GM12878 (cell line): ENCODE results near the gene CDKN2AIPNL. TPM values are rescaled to one million over a fixed set of nuclear protein-coding genes. Genes with fewer than 3 reads are reported as not detected.

Experiments used
- BCL11A ChIP-seq: IDR thresholded peaks from 2 replicates; pipeline ENCODE4 v1.6.1; 2011; ENCODE audit warnings: low read depth, low read length
- BMI1 ChIP-seq: fragments of 450-650 bp; IDR thresholded peaks from 2 replicates; pipeline ENCODE4 v1.6.1; 2016; ENCODE audit warnings: mild to moderate bottlenecking, moderate library complexity, borderline replicate concordance
- EP300 ChIP-seq, 2 experiments: fragments of 150-350 bp in 1 of 2; IDR thresholded peaks; 2 replicates each; pipeline ENCODE4 v1.6.1; 2011 to 2012; ENCODE audit warnings: low read depth in 2 of 2, low read length in 2 of 2, borderline replicate concordance in 1 of 2, improper control_type of control experiment in 1 of 2, inconsistent platforms in 1 of 2; ENCODE audit not compliant: control insufficient read depth in 1 of 2
- EZH2 ChIP-seq: IDR thresholded peaks from 2 replicates; pipeline ENCODE4 v1.6.1; 2012; ENCODE audit warnings: low read depth, mild to moderate bottlenecking, control low read depth, inconsistent platforms, low read length, borderline replicate concordance; ENCODE audit not compliant: control insufficient read depth
- GABPA ChIP-seq: IDR thresholded peaks from 2 replicates; pipeline ENCODE4 v1.6.1; 2014; ENCODE audit warnings: antibody characterized with exemption, low read depth, mild to moderate bottlenecking, inconsistent platforms
- GATAD2B ChIP-seq: fragments of 450-650 bp; conservative IDR thresholded peaks from 2 replicates; pipeline ENCODE4 v1.6.1; 2017; ENCODE audit warnings: low read depth, mild to moderate bottlenecking, moderate library complexity
- HCFC1 ChIP-seq: fragments of 150-350 bp; IDR thresholded peaks from 2 replicates; pipeline ENCODE4 v1.6.1; 2014; ENCODE audit warnings: low read length
- IKZF1 ChIP-seq: fragments of 450-650 bp; conservative IDR thresholded peaks from 2 replicates; pipeline ENCODE4 v1.6.1; 2017; ENCODE audit warnings: antibody characterized with exemption, mild to moderate bottlenecking
- IKZF2 ChIP-seq, 2 experiments: fragments of 450-650 bp; IDR thresholded peaks; 2 replicates each; pipeline ENCODE4 v1.6.1; 2017; ENCODE audit warnings: mild to moderate bottlenecking in 2 of 2, moderate library complexity in 2 of 2
- MTA3 ChIP-seq: IDR thresholded peaks from 2 replicates; pipeline ENCODE4 v1.6.1; 2012; ENCODE audit warnings: low read length, inconsistent platforms, borderline replicate concordance
- NR2C1 ChIP-seq: fragments of 450-650 bp; IDR thresholded peaks from 2 replicates; pipeline ENCODE4 v1.6.1; 2017; ENCODE audit warnings: antibody characterized with exemption, mild to moderate bottlenecking, moderate library complexity
- NRF1 ChIP-seq: conservative IDR thresholded peaks from 2 replicates; pipeline ENCODE4 v1.6.1; 2011; ENCODE audit warnings: mild to moderate bottlenecking, low read depth, low read length, improper control_type of control experiment
- PBX3 ChIP-seq: IDR thresholded peaks from 2 replicates; pipeline ENCODE4 v1.6.1; 2011; ENCODE audit warnings: mild to moderate bottlenecking, low read depth, low read length, moderate library complexity; ENCODE audit not compliant: insufficient replicate concordance
- POLR2AphosphoS2 ChIP-seq: IDR thresholded peaks from 2 replicates; pipeline ENCODE4 v1.6.1; 2011; ENCODE audit warnings: low read depth, mild to moderate bottlenecking, low read length, improper control_type of control experiment, moderate library complexity
- RBBP5 ChIP-seq: fragments of 200-600 bp; sonication (generic); conservative IDR thresholded peaks from 2 replicates; pipeline ENCODE4 v1.6.1; 2016
- RUNX3 ChIP-seq: IDR thresholded peaks from 2 replicates; pipeline ENCODE4 v1.6.1; 2012; ENCODE audit warnings: low read length, inconsistent platforms
- SIN3A ChIP-seq: IDR thresholded peaks from 2 replicates; pipeline ENCODE4 v1.6.1; 2012; ENCODE audit warnings: low read depth, low read length, improper control_type of control experiment
- ZNF274 ChIP-seq: IDR thresholded peaks from one replicate; pipeline ENCODE4 v1.8.0; 2011; ENCODE audit not compliant: insufficient read length, insufficient read depth
- polyA plus RNA-seq, 11 experiments: library from polyadenylated mRNA; depleted of rRNA in 4 of 11; unstranded in 6 of 11; stranded (reverse) in 5 of 11; fragments of >200 nt; fragmentation: Nextera tagmentation in 4 of 11; fragmentation: Illumina TruSeq in 1 of 11; extraction: Ambion mirVana in 4 of 11; extraction: Trizol in 1 of 11; gene quantifications; 1 replicate in 1 of 11; 2 replicates in 10 of 11; pipeline versions ENCODE4 v1.2.1 to v1.2.3, GENCODE V29; 2011 to 2016; ENCODE audit warnings: inconsistent platforms in 2 of 11, missing spikeins in 2 of 11, low read depth in 1 of 11
- total RNA-seq, 4 experiments: library from RNA; depleted of rRNA in 3 of 4; stranded (reverse); fragments of >200 nt in 3 of 4; fragmentation: Illumina TruSeq in 1 of 4; extraction: Trizol in 1 of 4; gene quantifications; 2 replicates each; pipeline versions ENCODE4 v1.2.1 to v1.2.3, GENCODE V29; 2013 to 2021
- TF ChIP-seq, protein P1 (sequence below): IDR thresholded peaks from 2 replicates; pipeline ENCODE4 v1.6.1; 2012; ENCODE audit warnings: mild to moderate bottlenecking, low read depth, low read length
- TF ChIP-seq, protein P2 (sequence below): IDR thresholded peaks from 2 replicates; pipeline ENCODE4 v1.6.1; 2011; ENCODE audit warnings: borderline replicate concordance, low read depth, mild to moderate bottlenecking, moderate library complexity, low read length; ENCODE audit not compliant: insufficient read depth, poor library complexity, severe bottlenecking
- TF ChIP-seq, protein P3 (sequence below), 3 experiments: IDR thresholded peaks in 2 of 3; conservative IDR thresholded peaks in 1 of 3; 2 replicates each; pipeline ENCODE4 v1.5.1; 2011; ENCODE audit warnings: low read depth in 3 of 3, low read length in 3 of 3, mild to moderate bottlenecking in 3 of 3, control low read depth in 2 of 3, moderate library complexity in 2 of 3, inconsistent platforms in 1 of 3, mixed read lengths in 1 of 3; ENCODE audit not compliant: control insufficient read depth in 2 of 3, insufficient read depth in 1 of 3; ENCODE audit errors: extremely low read depth in 1 of 3

CDKN2AIPNL gene
- total and polyA plus RNA-seq, 10 of the 15 experiments (the other 5 are each of a cell fraction or from before 2014, with no cell fraction given): 23.5 to 72.0 (median 36.6) TPM

- TF ChIP-seq HCFC1: no peak
- no peak; the same call in 1 of the 2 replicates for TF ChIP-seq GATAD2B
- peak; percentile 67 for TF ChIP-seq BMI1
- TF ChIP-seq GABPA: no peak
- no peak for TF ChIP-seq POLR2AphosphoS2
- no peak for TF ChIP-seq EZH2
- TF ChIP-seq, protein P1, sequence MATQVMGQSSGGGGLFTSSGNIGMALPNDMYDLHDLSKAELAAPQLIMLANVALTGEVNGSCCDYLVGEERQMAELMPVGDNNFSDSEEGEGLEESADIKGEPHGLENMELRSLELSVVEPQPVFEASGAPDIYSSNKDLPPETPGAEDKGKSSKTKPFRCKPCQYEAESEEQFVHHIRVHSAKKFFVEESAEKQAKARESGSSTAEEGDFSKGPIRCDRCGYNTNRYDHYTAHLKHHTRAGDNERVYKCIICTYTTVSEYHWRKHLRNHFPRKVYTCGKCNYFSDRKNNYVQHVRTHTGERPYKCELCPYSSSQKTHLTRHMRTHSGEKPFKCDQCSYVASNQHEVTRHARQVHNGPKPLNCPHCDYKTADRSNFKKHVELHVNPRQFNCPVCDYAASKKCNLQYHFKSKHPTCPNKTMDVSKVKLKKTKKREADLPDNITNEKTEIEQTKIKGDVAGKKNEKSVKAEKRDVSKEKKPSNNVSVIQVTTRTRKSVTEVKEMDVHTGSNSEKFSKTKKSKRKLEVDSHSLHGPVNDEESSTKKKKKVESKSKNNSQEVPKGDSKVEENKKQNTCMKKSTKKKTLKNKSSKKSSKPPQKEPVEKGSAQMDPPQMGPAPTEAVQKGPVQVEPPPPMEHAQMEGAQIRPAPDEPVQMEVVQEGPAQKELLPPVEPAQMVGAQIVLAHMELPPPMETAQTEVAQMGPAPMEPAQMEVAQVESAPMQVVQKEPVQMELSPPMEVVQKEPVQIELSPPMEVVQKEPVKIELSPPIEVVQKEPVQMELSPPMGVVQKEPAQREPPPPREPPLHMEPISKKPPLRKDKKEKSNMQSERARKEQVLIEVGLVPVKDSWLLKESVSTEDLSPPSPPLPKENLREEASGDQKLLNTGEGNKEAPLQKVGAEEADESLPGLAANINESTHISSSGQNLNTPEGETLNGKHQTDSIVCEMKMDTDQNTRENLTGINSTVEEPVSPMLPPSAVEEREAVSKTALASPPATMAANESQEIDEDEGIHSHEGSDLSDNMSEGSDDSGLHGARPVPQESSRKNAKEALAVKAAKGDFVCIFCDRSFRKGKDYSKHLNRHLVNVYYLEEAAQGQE: no peak
- TF ChIP-seq IKZF1: peak; percentile 50
- no peak for TF ChIP-seq ZNF274
- TF ChIP-seq, protein P2, sequence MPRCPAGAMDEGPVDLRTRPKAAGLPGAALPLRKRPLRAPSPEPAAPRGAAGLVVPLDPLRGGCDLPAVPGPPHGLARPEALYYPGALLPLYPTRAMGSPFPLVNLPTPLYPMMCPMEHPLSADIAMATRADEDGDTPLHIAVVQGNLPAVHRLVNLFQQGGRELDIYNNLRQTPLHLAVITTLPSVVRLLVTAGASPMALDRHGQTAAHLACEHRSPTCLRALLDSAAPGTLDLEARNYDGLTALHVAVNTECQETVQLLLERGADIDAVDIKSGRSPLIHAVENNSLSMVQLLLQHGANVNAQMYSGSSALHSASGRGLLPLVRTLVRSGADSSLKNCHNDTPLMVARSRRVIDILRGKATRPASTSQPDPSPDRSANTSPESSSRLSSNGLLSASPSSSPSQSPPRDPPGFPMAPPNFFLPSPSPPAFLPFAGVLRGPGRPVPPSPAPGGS: no peak
- TF ChIP-seq MTA3: no peak
- TF ChIP-seq IKZF2 (IDR thresholded peaks at IDR 0.05): peak; percentile 39 to 44; a peak in 2 of 4 replicates
- TF ChIP-seq RBBP5: no peak
- TF ChIP-seq BCL11A: no peak; the same call in 1 of the 2 replicates
- no peak for TF ChIP-seq PBX3
- no peak for TF ChIP-seq NR2C1
- TF ChIP-seq, protein P3, sequence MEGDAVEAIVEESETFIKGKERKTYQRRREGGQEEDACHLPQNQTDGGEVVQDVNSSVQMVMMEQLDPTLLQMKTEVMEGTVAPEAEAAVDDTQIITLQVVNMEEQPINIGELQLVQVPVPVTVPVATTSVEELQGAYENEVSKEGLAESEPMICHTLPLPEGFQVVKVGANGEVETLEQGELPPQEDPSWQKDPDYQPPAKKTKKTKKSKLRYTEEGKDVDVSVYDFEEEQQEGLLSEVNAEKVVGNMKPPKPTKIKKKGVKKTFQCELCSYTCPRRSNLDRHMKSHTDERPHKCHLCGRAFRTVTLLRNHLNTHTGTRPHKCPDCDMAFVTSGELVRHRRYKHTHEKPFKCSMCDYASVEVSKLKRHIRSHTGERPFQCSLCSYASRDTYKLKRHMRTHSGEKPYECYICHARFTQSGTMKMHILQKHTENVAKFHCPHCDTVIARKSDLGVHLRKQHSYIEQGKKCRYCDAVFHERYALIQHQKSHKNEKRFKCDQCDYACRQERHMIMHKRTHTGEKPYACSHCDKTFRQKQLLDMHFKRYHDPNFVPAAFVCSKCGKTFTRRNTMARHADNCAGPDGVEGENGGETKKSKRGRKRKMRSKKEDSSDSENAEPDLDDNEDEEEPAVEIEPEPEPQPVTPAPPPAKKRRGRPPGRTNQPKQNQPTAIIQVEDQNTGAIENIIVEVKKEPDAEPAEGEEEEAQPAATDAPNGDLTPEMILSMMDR (IDR thresholded peaks at IDR 0.05 in 2 of 3, conservative IDR thresholded peaks at IDR 0.05 in 1 of 3; ENCODE audit: control insufficient read depth in 2 of 3, extremely low read depth in 1 of 3, insufficient read depth in 1 of 3, low read depth in 3 of 3, low read length in 3 of 3): no peak
- TF ChIP-seq NRF1: no peak
- TF ChIP-seq RUNX3: peak; percentile 92
- TF ChIP-seq SIN3A: peak; percentile 55; the same call in 1 of the 2 replicates
- peak in 1 of 2 experiments; percentile 48; a peak in 1 of 4 replicates for TF ChIP-seq EP300 (IDR thresholded peaks at IDR 0.05; ENCODE audit: borderline replicate concordance in 1 of 2, control insufficient read depth in 1 of 2, low read depth in 2 of 2, low read length in 2 of 2)
Observed at GRCh38 chr5:134436523-134437339, 25.1 kb upstream of the CDKN2AIPNL start (continued).
